ENCODE measurements around the gene BRICD5. TPM values are rescaled to one million over a fixed set of nuclear protein-coding genes. Genes with fewer than 3 reads are reported as not detected.

The BRICD5 gene
- total and polyA plus RNA-seq, 2 experiments from 2014 or later, result 0.56 to 2.9 TPM

DNA sequence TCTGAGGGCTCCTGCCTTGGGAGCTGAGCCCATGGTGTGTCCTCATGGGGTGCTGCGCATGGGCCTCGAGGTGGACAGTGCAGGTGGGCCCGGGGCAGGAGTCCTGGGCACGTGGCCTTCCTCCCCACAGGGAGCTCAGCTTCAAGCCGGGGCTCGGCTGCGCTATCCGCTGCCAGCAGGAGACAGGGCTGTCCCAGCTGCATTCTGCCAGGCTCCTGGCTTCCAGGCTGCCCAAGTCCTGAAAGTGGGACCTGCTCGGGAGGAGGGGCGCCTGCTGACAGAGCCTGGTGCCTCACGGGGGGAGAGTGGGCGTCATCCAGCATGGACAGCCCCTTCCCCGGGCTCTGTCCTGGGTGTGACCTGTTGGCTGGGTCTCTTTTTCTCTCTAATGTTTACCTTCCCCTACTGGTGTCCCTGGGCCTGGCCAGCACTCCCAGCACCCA is 48.0 kb downstream of the BRICD5 start:
- no peaks in the 10 kb centered on the region for H3K9me3 ChIP-seq (ENCODE audit: low read depth)
- H3K4me1 ChIP-seq (ENCODE audit: insufficient read depth), result peaks cover 32% of the 10 kb centered on the region
- TF ChIP-seq EZH2 (IDR thresholded peaks at IDR 0.05; ENCODE audit: insufficient read depth, poor library complexity, severe bottlenecking), result no peak
- TF ChIP-seq EZH2phosphoT487 (IDR thresholded peaks at IDR 0.05; ENCODE audit: insufficient read depth, low read depth), result no peak
- H3K27ac ChIP-seq, result no peak overlapping the region
- no peaks in the 10 kb centered on the region for H3K27me3 ChIP-seq (replicated peaks; ENCODE audit: insufficient read depth)
- no peaks in the 10 kb centered on the region for H4K20me1 ChIP-seq (ENCODE audit: insufficient read depth)
- no peak overlapping the region for H3K4me3 ChIP-seq
- no peak overlapping the region for H3K9ac ChIP-seq
- no peak overlapping the region for H3K4me2 ChIP-seq (ENCODE audit: unreplicated experiment)
- no peak for DNase-seq
- in situ Hi-C loops (cut with MboI), result no loop called here
- H3K36me3 ChIP-seq (ENCODE audit: low read depth), result no peaks in the 10 kb centered on the region; the same call in 1 of the 2 replicates
- H3K9me2 ChIP-seq (ENCODE audit: insufficient read depth), result no peaks in the 10 kb centered on the region
- WGBS, 2 experiments (ENCODE audit: low coverage in 1 of 2, low lambda C conversion rate in 2 of 2, missing lambda C conversion rate in 2 of 2), result 91% methylated on average over 12 to 13 of the region's 13 CpGs
- peaks cover 86% of the 10 kb centered on the region for H3K79me2 ChIP-seq (ENCODE audit: insufficient read depth)
- no peak overlapping the region for H2AFZ ChIP-seq
- no peaks in the 10 kb centered on the region for H3F3A ChIP-seq (ENCODE audit: insufficient read depth)

DNA sequence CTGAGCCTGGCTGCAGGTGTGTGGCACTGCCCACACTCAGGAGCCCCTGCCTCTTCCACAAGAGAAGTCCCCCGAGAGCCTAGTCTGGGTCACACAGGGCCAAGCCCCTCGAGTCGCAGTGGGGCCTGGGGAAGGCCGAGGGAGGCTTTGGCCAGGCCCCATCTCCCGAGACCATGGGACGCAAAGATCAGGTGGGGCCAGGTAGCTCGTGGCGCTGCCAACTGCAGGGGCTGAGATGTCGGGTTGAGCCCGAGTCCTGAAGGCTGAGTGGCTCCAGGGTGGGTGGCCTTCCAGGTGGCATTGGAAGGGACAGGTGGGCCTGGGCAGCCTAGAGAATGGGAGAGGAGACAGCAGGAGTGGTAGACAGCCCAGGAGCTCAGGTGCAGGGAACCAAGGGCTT is 48.8 kb downstream of the BRICD5 start:
- TF ChIP-seq EZH2 (IDR thresholded peaks at IDR 0.05; ENCODE audit: insufficient read depth, poor library complexity, severe bottlenecking) (no peak), EZH2phosphoT487 (IDR thresholded peaks at IDR 0.05; ENCODE audit: insufficient read depth, low read depth) (no peak)
- H3F3A ChIP-seq (ENCODE audit: insufficient read depth), result no peaks in the 10 kb centered on the region
- H3K4me3 ChIP-seq, result no peak overlapping the region
- no peaks in the 10 kb centered on the region; the same call in 1 of the 2 replicates for H3K36me3 ChIP-seq (ENCODE audit: low read depth)
- no peak overlapping the region for H2AFZ ChIP-seq
- 95 to 99% methylated on average over 8 to 10 of the region's 10 CpGs for WGBS, 2 experiments (ENCODE audit: low coverage in 1 of 2, low lambda C conversion rate in 2 of 2, missing lambda C conversion rate in 2 of 2)
- H4K20me1 ChIP-seq (ENCODE audit: insufficient read depth), result no peaks in the 10 kb centered on the region
- no peaks in the 10 kb centered on the region for H3K9me3 ChIP-seq (ENCODE audit: low read depth)
- no peaks in the 10 kb centered on the region for H3K9me2 ChIP-seq (ENCODE audit: insufficient read depth)
- H3K4me1 ChIP-seq (ENCODE audit: insufficient read depth), result peaks cover 40% of the 10 kb centered on the region
- peak overlapping the region; percentile 48 for H3K9ac ChIP-seq
- no peak for DNase-seq
- no peaks in the 10 kb centered on the region for H3K27me3 ChIP-seq (replicated peaks; ENCODE audit: insufficient read depth)
- in situ Hi-C loops (cut with MboI), result no loop called here
- peak overlapping the region; percentile 85 for H3K27ac ChIP-seq
- no peak overlapping the region for H3K4me2 ChIP-seq (ENCODE audit: unreplicated experiment)
- H3K79me2 ChIP-seq (ENCODE audit: insufficient read depth), result peaks cover 86% of the 10 kb centered on the region

DNA sequence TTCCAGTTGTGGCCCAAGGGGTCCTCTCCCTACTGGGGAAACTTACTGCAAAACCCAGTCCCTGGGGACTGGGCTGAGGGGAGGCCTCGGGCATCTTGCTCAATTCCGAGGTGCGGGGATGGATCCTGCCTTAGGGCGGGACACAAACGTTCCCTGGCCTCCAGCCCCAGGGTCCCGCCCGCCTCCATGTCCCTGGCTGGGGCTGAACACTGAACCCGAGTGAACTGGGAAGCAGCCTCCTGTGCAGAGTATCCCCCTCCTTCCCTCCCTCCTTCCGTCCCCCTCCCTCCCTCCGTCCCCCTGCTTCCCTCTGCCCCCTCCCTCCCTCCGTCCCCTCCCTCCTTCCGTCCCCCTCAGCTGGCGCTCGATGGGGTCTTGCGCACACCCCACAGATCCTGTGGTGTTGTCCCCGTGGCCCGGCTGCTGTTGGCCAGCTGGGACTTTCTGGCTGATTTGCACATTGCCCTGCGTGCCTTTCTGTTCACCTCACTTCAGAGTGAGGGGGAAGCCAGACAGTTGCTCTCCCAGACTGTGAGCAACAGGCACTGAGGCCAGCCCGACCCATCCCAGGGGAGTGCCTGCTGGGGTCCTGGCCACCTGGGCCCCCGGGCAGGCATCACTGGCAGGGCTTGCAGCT is 49.6 kb downstream of the BRICD5 start:
- peak overlapping the region; percentile 48 for H3K9ac ChIP-seq
- H3F3A ChIP-seq (ENCODE audit: insufficient read depth), result no peaks in the 10 kb centered on the region; the same call in 1 of the 2 replicates
- no peaks in the 10 kb centered on the region for H3K9me2 ChIP-seq (ENCODE audit: insufficient read depth)
- 4 to 7% methylated on average over 13 to 18 of the region's 20 CpGs for WGBS, 2 experiments (ENCODE audit: low coverage in 1 of 2, low lambda C conversion rate in 2 of 2, missing lambda C conversion rate in 2 of 2)
- no peaks in the 10 kb centered on the region for H3K27me3 ChIP-seq (replicated peaks; ENCODE audit: insufficient read depth)
- H3K36me3 ChIP-seq (ENCODE audit: low read depth), result no peaks in the 10 kb centered on the region; the same call in 1 of the 2 replicates
- no peak overlapping the region for H2AFZ ChIP-seq
- peaks cover 85% of the 10 kb centered on the region for H3K79me2 ChIP-seq (ENCODE audit: insufficient read depth)
- H4K20me1 ChIP-seq (ENCODE audit: insufficient read depth), result no peaks in the 10 kb centered on the region
- peak; percentile 93 for DNase-seq
- H3K27ac ChIP-seq, result peak overlapping the region; percentile 85
- H3K4me3 ChIP-seq, result peak overlapping the region; percentile 35
- peaks cover 42% of the 10 kb centered on the region for H3K4me1 ChIP-seq (ENCODE audit: insufficient read depth)
- TF ChIP-seq EZH2phosphoT487 (IDR thresholded peaks at IDR 0.05; ENCODE audit: insufficient read depth, low read depth), result no peak
- no peak for TF ChIP-seq EZH2 (IDR thresholded peaks at IDR 0.05; ENCODE audit: insufficient read depth, poor library complexity, severe bottlenecking)
- in situ Hi-C loops (cut with MboI), result no loop called here
- H3K4me2 ChIP-seq (ENCODE audit: unreplicated experiment), result peak overlapping the region; percentile 27
- H3K9me3 ChIP-seq (ENCODE audit: low read depth), result no peaks in the 10 kb centered on the region

Other genes with a start within 250 kb of the BRICD5 start
- 1,339 and 1,536 TPM in 2 replicates for gene RPS2, start 246.0 kb downstream of the BRICD5 start, total RNA-seq (2014; rRNA removed; shearing (Covaris generic))
- 1,060 and 1,077 TPM in 2 replicates for gene RPS2, start 246.0 kb downstream of the BRICD5 start, polyA plus RNA-seq (2016; fragmentation: Nextera tagmentation; extraction: Ambion mirVana)
- not detected in 2 replicates for gene RNF151, start 244.0 kb downstream of the BRICD5 start, total RNA-seq (2014; rRNA removed; shearing (Covaris generic))
- gene RNF151, start 244.0 kb downstream of the BRICD5 start, polyA plus RNA-seq (2016; fragmentation: Nextera tagmentation; extraction: Ambion mirVana), result 0.25 TPM in 1 of 2 replicates, not detected in the other
- gene TBL3, start 238.8 kb downstream of the BRICD5 start, total RNA-seq (2014; rRNA removed; shearing (Covaris generic)), result 43.7 and 68.5 TPM in 2 replicates
- 46.8 and 52.0 TPM in 2 replicates for gene TBL3, start 238.8 kb downstream of the BRICD5 start, polyA plus RNA-seq (2016; fragmentation: Nextera tagmentation; extraction: Ambion mirVana)
- not detected in 2 replicates for gene NOXO1, start 229.4 kb downstream of the BRICD5 start, total RNA-seq (2014; rRNA removed; shearing (Covaris generic))
- gene NOXO1, start 229.4 kb downstream of the BRICD5 start, polyA plus RNA-seq (2016; fragmentation: Nextera tagmentation; extraction: Ambion mirVana), result 0.23 TPM in 1 of 2 replicates, not detected in the other
- 16.4 and 26.4 TPM in 2 replicates for gene GFER, start 226.7 kb downstream of the BRICD5 start, total RNA-seq (2014; rRNA removed; shearing (Covaris generic))
- gene GFER, start 226.7 kb downstream of the BRICD5 start, polyA plus RNA-seq (2016; fragmentation: Nextera tagmentation; extraction: Ambion mirVana), result 31.0 and 31.6 TPM in 2 replicates
- gene SYNGR3, start 220.9 kb downstream of the BRICD5 start, total RNA-seq (2014; rRNA removed; shearing (Covaris generic)), result 0.22 and 0.76 TPM in 2 replicates
- 0.72 and 1.3 TPM in 2 replicates for gene SYNGR3, start 220.9 kb downstream of the BRICD5 start, polyA plus RNA-seq (2016; fragmentation: Nextera tagmentation; extraction: Ambion mirVana)
- gene ZNF598, start 201.0 kb downstream of the BRICD5 start, total RNA-seq (2014; rRNA removed; shearing (Covaris generic)), result 21.2 and 23.4 TPM in 2 replicates
- 12.2 and 14.1 TPM in 2 replicates for gene ZNF598, start 201.0 kb downstream of the BRICD5 start, polyA plus RNA-seq (2016; fragmentation: Nextera tagmentation; extraction: Ambion mirVana)
- not detected in 2 replicates for gene NPW, start 191.1 kb downstream of the BRICD5 start, total RNA-seq (2014; rRNA removed; shearing (Covaris generic))
- gene NPW, start 191.1 kb downstream of the BRICD5 start, polyA plus RNA-seq (2016; fragmentation: Nextera tagmentation; extraction: Ambion mirVana), result 2.1 and 3.0 TPM in 2 replicates
- 27.3 and 39.7 TPM in 2 replicates for gene NHERF2, start 184.0 kb downstream of the BRICD5 start, total RNA-seq (2014; rRNA removed; shearing (Covaris generic))
- 29.0 and 45.1 TPM in 2 replicates for gene NHERF2, start 184.0 kb downstream of the BRICD5 start, polyA plus RNA-seq (2016; fragmentation: Nextera tagmentation; extraction: Ambion mirVana)
- 19.9 and 22.8 TPM in 2 replicates for gene NTHL1, start 163.0 kb downstream of the BRICD5 start, total RNA-seq (2014; rRNA removed; shearing (Covaris generic))
- gene NTHL1, start 163.0 kb downstream of the BRICD5 start, polyA plus RNA-seq (2016; fragmentation: Nextera tagmentation; extraction: Ambion mirVana), result 20.3 and 21.2 TPM in 2 replicates
- gene TSC2, start 162.9 kb downstream of the BRICD5 start, total RNA-seq (2014; rRNA removed; shearing (Covaris generic)), result 53.7 and 84.6 TPM in 2 replicates
- 43.3 and 52.2 TPM in 2 replicates for gene TSC2, start 162.9 kb downstream of the BRICD5 start, polyA plus RNA-seq (2016; fragmentation: Nextera tagmentation; extraction: Ambion mirVana)
- 200 and 201 TPM in 2 replicates for gene PKD1, start 75.0 kb downstream of the BRICD5 start, total RNA-seq (2014; rRNA removed; shearing (Covaris generic))
- 43.7 and 48.4 TPM in 2 replicates for gene PKD1, start 75.0 kb downstream of the BRICD5 start, polyA plus RNA-seq (2016; fragmentation: Nextera tagmentation; extraction: Ambion mirVana)
- not detected in 2 replicates for gene RAB26, start 62.2 kb downstream of the BRICD5 start, total RNA-seq (2014; rRNA removed; shearing (Covaris generic))
- gene RAB26, start 62.2 kb downstream of the BRICD5 start, polyA plus RNA-seq (2016; fragmentation: Nextera tagmentation; extraction: Ambion mirVana), result 0.30 and 0.71 TPM in 2 replicates
- gene TRAF7, start 55.1 kb downstream of the BRICD5 start, total RNA-seq (2014; rRNA removed; shearing (Covaris generic)), result 72.7 and 74.2 TPM in 2 replicates
- 28.8 and 29.3 TPM in 2 replicates for gene TRAF7, start 55.1 kb downstream of the BRICD5 start, polyA plus RNA-seq (2016; fragmentation: Nextera tagmentation; extraction: Ambion mirVana)
- gene CASKIN1, start 14.3 kb downstream of the BRICD5 start, total RNA-seq (2014; rRNA removed; shearing (Covaris generic)), result under 0.01 TPM in 1 of 2 replicates, not detected in the other
- gene CASKIN1, start 14.3 kb downstream of the BRICD5 start, polyA plus RNA-seq (2016; fragmentation: Nextera tagmentation; extraction: Ambion mirVana), result not detected in 2 replicates
- gene MLST8, start 5.4 kb downstream of the BRICD5 start, total RNA-seq (2014; rRNA removed; shearing (Covaris generic)), result 58.6 and 62.9 TPM in 2 replicates
- 46.5 and 54.6 TPM in 2 replicates for gene MLST8, start 5.4 kb downstream of the BRICD5 start, polyA plus RNA-seq (2016; fragmentation: Nextera tagmentation; extraction: Ambion mirVana)
- gene PGP, start 4.0 kb upstream of the BRICD5 start, total RNA-seq (2014; rRNA removed; shearing (Covaris generic)), result 21.4 and 25.5 TPM in 2 replicates
- gene PGP, start 4.0 kb upstream of the BRICD5 start, polyA plus RNA-seq (2016; fragmentation: Nextera tagmentation; extraction: Ambion mirVana), result 10.1 TPM in 2 replicates
- 32.7 and 41.5 TPM in 2 replicates for gene E4F1, start 12.7 kb upstream of the BRICD5 start, total RNA-seq (2014; rRNA removed; shearing (Covaris generic))
- gene E4F1, start 12.7 kb upstream of the BRICD5 start, polyA plus RNA-seq (2016; fragmentation: Nextera tagmentation; extraction: Ambion mirVana), result 13.5 and 15.5 TPM in 2 replicates
- gene DNASE1L2, start 25.6 kb upstream of the BRICD5 start, total RNA-seq (2014; rRNA removed; shearing (Covaris generic)), result 0.13 TPM in 1 of 2 replicates, not detected in the other
- 0.80 and 0.89 TPM in 2 replicates for gene DNASE1L2, start 25.6 kb upstream of the BRICD5 start, polyA plus RNA-seq (2016; fragmentation: Nextera tagmentation; extraction: Ambion mirVana)
- 53.2 and 92.0 TPM in 2 replicates for gene ECI1, start 40.7 kb upstream of the BRICD5 start, total RNA-seq (2014; rRNA removed; shearing (Covaris generic))
- gene ECI1, start 40.7 kb upstream of the BRICD5 start, polyA plus RNA-seq (2016; fragmentation: Nextera tagmentation; extraction: Ambion mirVana), result 106 and 116 TPM in 2 replicates
- gene RNPS1, start 57.3 kb upstream of the BRICD5 start, total RNA-seq (2014; rRNA removed; shearing (Covaris generic)), result 104 and 115 TPM in 2 replicates
- gene RNPS1, start 57.3 kb upstream of the BRICD5 start, polyA plus RNA-seq (2016; fragmentation: Nextera tagmentation; extraction: Ambion mirVana), result 176 and 181 TPM in 2 replicates
- gene ABCA3, start 129.9 kb upstream of the BRICD5 start, total RNA-seq (2014; rRNA removed; shearing (Covaris generic)), result 0.76 and 2.1 TPM in 2 replicates
- 0.47 and 0.64 TPM in 2 replicates for gene ABCA3, start 129.9 kb upstream of the BRICD5 start, polyA plus RNA-seq (2016; fragmentation: Nextera tagmentation; extraction: Ambion mirVana)
- gene CCNF, start 218.6 kb upstream of the BRICD5 start, total RNA-seq (2014; rRNA removed; shearing (Covaris generic)), result 11.5 and 15.7 TPM in 2 replicates
- 9.3 and 10.5 TPM in 2 replicates for gene CCNF, start 218.6 kb upstream of the BRICD5 start, polyA plus RNA-seq (2016; fragmentation: Nextera tagmentation; extraction: Ambion mirVana)
- gene TEDC2, start 249.2 kb upstream of the BRICD5 start, total RNA-seq (2014; rRNA removed; shearing (Covaris generic)), result 6.8 and 8.3 TPM in 2 replicates
- 4.2 and 4.8 TPM in 2 replicates for gene TEDC2, start 249.2 kb upstream of the BRICD5 start, polyA plus RNA-seq (2016; fragmentation: Nextera tagmentation; extraction: Ambion mirVana)